ENCODE results near the gene CDK5RAP2. TPM values are rescaled to one million over a fixed set of nuclear protein-coding genes. Genes with fewer than 3 reads are reported as not detected.

Gene CDK5RAP2
- total RNA-seq, 2 donors from 2014 or later, result 31.9 to 45.8 TPM

DNA sequence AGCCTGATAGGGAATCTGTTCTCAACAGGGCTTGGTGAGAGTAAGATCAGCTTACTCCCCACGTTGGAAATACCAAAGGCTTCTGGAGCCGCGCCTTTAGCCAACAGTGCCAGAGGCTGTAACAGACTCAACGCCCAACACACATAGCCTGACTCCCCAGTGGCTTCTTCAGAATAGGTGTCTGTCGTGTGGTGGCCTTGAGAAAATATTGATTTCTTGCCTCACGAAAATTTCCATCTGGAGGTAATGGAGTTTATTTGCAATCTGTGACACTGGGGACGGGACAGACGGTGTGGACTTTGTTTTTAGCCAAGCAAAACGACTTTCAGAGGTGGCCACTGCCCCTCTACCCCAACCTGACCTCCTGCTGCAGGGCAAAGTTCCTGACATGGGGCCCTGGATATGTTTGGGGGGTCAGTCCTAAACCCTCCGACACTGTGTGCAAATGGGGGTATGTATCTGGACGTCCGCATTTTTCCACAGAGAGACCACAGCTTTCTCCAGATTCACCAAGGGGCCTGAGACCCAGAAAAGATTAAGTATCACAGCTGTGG is 189.3 kb downstream of the CDK5RAP2 start:
- intact Hi-C loops (cut with DNase I), result no loop called here
- H3K9ac ChIP-seq (ENCODE audit: low read depth in 2 of 2, low read length in 2 of 2), result no peak overlapping the region
- H3K36me3 ChIP-seq, result no peaks in the 10 kb centered on the region

DNA sequence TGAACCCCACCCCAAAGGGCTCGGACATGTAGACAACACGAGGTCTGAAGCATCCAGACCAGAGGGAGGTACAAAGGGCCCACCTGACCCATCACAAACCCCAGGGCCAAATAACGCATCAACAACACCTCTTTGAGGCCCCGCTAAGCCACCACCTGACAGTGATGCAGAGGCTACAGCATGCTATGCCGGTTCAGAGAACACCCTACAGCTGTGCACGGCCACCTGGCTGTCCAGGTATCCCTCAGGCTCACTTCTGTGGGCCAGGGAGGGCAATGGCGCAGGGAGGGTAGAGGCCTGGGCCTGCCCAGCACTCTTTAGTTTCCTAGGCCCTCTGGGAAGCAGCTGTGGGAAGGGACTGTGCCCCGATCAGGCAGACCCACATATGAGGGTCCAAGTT is 190.1 kb downstream of the CDK5RAP2 start:
- TF ChIP-seq, protein P1, sequence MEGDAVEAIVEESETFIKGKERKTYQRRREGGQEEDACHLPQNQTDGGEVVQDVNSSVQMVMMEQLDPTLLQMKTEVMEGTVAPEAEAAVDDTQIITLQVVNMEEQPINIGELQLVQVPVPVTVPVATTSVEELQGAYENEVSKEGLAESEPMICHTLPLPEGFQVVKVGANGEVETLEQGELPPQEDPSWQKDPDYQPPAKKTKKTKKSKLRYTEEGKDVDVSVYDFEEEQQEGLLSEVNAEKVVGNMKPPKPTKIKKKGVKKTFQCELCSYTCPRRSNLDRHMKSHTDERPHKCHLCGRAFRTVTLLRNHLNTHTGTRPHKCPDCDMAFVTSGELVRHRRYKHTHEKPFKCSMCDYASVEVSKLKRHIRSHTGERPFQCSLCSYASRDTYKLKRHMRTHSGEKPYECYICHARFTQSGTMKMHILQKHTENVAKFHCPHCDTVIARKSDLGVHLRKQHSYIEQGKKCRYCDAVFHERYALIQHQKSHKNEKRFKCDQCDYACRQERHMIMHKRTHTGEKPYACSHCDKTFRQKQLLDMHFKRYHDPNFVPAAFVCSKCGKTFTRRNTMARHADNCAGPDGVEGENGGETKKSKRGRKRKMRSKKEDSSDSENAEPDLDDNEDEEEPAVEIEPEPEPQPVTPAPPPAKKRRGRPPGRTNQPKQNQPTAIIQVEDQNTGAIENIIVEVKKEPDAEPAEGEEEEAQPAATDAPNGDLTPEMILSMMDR (IDR thresholded peaks at IDR 0.05), result no peak
- no peaks in the 10 kb centered on the region for H3K27me3 ChIP-seq
- H3K27ac ChIP-seq, result no peak overlapping the region
- intact Hi-C loops (cut with DNase I), result no loop called here
- no peak overlapping the region for H3K9ac ChIP-seq (ENCODE audit: low read depth in 2 of 2, low read length in 2 of 2)
- H3K36me3 ChIP-seq, result no peaks in the 10 kb centered on the region
- DNase-seq, result no peak
- no peaks in the 10 kb centered on the region for H3K4me1 ChIP-seq
- H3K4me3 ChIP-seq, result no peak overlapping the region
- H3K9me3 ChIP-seq, result no peaks in the 10 kb centered on the region

More for the DNA sequence above, 189.3 kb downstream of the CDK5RAP2 start:
- no peak for DNase-seq
- Histone ChIP-seq H3K4me1 (no peaks in the 10 kb centered on the region), H3K4me3 (no peak overlapping the region), H3K27ac (no peak overlapping the region), H3K9me3 (no peaks in the 10 kb centered on the region), H3K27me3 (no peaks in the 10 kb centered on the region)
- TF ChIP-seq, protein P1 (IDR thresholded peaks at IDR 0.05), result no peak

DNA sequence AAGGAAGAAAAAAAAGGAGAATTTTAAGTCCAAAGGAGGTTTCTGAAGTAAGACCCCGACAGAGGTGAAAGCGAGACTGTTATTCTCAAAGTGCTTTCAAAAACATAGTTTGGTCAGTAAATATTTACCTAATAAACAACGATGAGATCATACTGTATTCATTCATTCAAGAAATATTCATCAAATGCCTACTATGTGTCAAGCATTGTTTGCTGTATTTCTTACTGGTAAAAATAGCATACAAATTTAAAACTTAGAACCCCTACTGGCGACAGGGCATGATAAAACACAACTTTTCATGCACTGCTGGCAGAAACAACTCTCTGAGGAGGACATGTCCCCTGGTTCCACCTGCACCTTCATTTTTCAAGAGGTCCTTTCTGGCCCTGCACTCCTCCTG is 190.7 kb downstream of the CDK5RAP2 start:
- Histone ChIP-seq H3K27ac (no peak overlapping the region), H3K36me3 (no peaks in the 10 kb centered on the region), H3K27me3 (no peaks in the 10 kb centered on the region), H3K9me3 (no peaks in the 10 kb centered on the region), H3K9ac (ENCODE audit: low read depth in 2 of 2, low read length in 2 of 2) (no peak overlapping the region), H3K4me3 (no peak overlapping the region), H3K4me1 (no peaks in the 10 kb centered on the region)
- DNase-seq, result no peak
- intact Hi-C loops (cut with DNase I), result no loop called here
- TF ChIP-seq, protein P1 (IDR thresholded peaks at IDR 0.05), result no peak

DNA sequence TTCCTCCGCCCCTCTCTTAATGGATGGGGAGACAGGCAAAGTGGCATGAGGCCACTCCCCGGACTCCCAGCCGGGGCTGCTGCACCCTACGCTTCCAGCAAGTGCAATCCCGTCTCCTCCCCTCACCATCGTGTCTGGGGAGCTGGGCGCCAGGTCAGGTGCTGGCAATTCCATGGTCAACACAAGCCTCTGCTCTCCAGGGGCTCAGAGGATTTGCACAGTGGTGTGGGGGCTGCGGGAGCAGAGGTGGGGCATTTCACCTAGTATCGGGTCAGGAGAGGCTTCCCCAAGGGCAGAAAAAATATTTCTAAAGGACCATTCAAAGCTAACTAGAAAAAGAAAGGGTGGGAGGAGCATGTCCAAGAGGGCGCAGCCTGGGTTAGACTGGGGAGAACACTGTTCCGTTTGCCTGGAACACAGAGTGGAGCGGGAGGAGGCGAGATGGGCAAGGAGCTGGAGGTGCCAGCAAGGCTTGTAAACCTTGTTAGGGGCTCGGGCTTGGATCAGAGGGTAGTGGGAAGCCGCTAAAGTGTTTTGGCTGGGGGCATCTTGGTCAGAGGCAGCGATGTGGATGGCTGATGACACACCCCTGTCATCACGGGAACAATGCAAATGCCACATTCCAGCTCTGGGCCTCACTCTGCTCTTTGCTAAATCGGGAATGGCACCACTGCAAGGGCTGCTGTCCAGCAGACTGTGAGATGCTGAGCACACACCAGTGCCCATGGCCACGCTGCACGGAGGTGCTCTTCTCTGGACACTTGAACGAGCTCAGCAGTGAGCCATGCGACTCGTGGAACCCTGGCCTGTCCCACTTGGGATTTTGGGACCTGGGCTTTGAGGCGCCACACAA is 191.7 kb downstream of the CDK5RAP2 start:
- Histone ChIP-seq H3K27me3 (no peaks in the 10 kb centered on the region), H3K9me3 (no peaks in the 10 kb centered on the region), H3K4me1 (no peaks in the 10 kb centered on the region), H3K9ac (ENCODE audit: low read depth in 2 of 2, low read length in 2 of 2) (no peak overlapping the region), H3K4me3 (no peak overlapping the region), H3K36me3 (no peaks in the 10 kb centered on the region), H3K27ac (no peak overlapping the region)
- intact Hi-C loops (cut with DNase I), result no loop called here
- TF ChIP-seq, protein P1 (IDR thresholded peaks at IDR 0.05), result no peak
- DNase-seq, result no peak

DNA sequence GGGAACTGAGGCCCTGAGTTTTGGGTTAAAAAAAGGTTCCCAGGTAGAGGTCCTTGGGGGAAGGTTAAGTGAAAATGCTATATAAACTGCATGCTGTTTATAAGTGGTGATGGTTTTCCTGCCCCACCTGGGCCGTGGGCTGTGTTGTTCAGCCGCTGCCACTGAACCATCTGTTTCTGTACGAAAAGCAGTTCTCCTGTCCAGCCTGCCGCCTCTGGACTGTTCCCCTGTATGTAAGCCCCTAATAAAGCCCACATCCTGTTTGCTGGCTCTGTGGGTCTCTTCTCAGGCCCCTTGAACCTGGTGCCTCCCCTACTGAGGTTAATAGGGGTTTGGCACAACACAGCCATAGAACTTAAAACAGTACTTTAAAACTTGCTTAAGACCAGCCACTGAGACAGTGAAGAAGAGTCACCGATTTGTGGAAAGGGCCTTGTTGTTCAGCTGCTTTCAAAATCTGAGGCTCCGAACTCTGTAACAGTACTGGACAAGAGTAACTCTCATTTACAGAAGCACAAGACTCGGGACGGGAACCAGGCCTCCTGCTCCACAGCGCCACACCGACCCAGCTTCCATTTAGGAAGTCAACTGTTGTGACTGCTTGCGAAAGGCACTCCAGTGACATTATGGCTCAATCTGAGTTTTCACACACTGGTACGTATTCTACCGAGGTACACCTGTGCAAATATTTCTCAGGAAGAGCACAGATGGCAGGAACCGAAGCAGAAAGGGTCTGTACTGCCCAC is 192.5 kb downstream of the CDK5RAP2 start:
- TF ChIP-seq, protein P1 (IDR thresholded peaks at IDR 0.05), result no peak
- Histone ChIP-seq H3K4me1 (no peaks in the 10 kb centered on the region), H3K9ac (ENCODE audit: low read depth in 2 of 2, low read length in 2 of 2) (no peak overlapping the region), H3K9me3 (no peaks in the 10 kb centered on the region), H3K27ac (no peak overlapping the region), H3K27me3 (no peaks in the 10 kb centered on the region), H3K36me3 (no peaks in the 10 kb centered on the region), H3K4me3 (no peak overlapping the region)
- no peak for DNase-seq
- intact Hi-C loops (cut with DNase I), result no loop called here
